Liver (tissue), 3 donors: ENCODE data around the gene SH2D2A.

ENCODE experiments used
- ATF3 ChIP-seq: IDR thresholded peaks from 2 replicates; pipeline ENCODE4 v1.6.1; 2016; ENCODE audit warnings: antibody characterized with exemption
- CTCF ChIP-seq: fragments of 150-350 bp; IDR thresholded peaks from 2 replicates; pipeline ENCODE4 v1.5.1; 2017; ENCODE audit warnings: improper control_type of control experiment, low read depth, low read length; ENCODE audit not compliant: missing input control
- EGR1 ChIP-seq, 2 donors: IDR thresholded peaks; 2 replicates each; pipeline ENCODE4 v1.6.1; 2016 to 2018; ENCODE audit warnings: antibody characterized with exemption in 2 of 2, low read depth in 2 of 2
- FOXA1 ChIP-seq: IDR thresholded peaks from 2 replicates; pipeline ENCODE4 v1.6.1; 2016; ENCODE audit warnings: antibody characterized with exemption
- GABPA ChIP-seq, 2 donors: IDR thresholded peaks in 1 of 2; conservative IDR thresholded peaks in 1 of 2; 2 replicates each; pipeline ENCODE4 v1.6.1; 2016; ENCODE audit warnings: antibody characterized with exemption in 2 of 2, mild to moderate bottlenecking in 1 of 2, moderate library complexity in 1 of 2
- HNF4G ChIP-seq: IDR thresholded peaks from 2 replicates; pipeline ENCODE4 v1.6.1; 2016; ENCODE audit warnings: antibody characterized with exemption
- JUND ChIP-seq, 2 donors: IDR thresholded peaks; 2 replicates each; pipeline ENCODE4 v1.6.1; 2016; ENCODE audit warnings: antibody characterized with exemption in 2 of 2
- MAX ChIP-seq: IDR thresholded peaks from 2 replicates; pipeline ENCODE4 v1.6.1; 2016; ENCODE audit warnings: antibody characterized with exemption
- NR2F2 ChIP-seq: IDR thresholded peaks from 2 replicates; pipeline ENCODE4 v1.6.1; 2016; ENCODE audit warnings: antibody characterized with exemption
- RAD21 ChIP-seq, 2 donors: IDR thresholded peaks; 2 replicates each; pipeline ENCODE4 v1.6.1; 2016; ENCODE audit warnings: antibody characterized with exemption in 2 of 2, mild to moderate bottlenecking in 2 of 2
- REST ChIP-seq: IDR thresholded peaks from 2 replicates; pipeline ENCODE4 v1.6.1; 2016; ENCODE audit warnings: antibody characterized with exemption, mild to moderate bottlenecking
- RXRA ChIP-seq, 2 donors: IDR thresholded peaks; 2 replicates each; pipeline ENCODE4 v1.6.1; 2017 to 2018; ENCODE audit warnings: antibody characterized with exemption in 2 of 2, mild to moderate bottlenecking in 1 of 2
- SP1 ChIP-seq: IDR thresholded peaks from 2 replicates; pipeline ENCODE4 v1.6.1; 2018; ENCODE audit warnings: antibody characterized with exemption, mild to moderate bottlenecking
- TAF1 ChIP-seq: conservative IDR thresholded peaks from 2 replicates; pipeline ENCODE4 v1.6.1; 2016; ENCODE audit warnings: antibody characterized with exemption, mild to moderate bottlenecking
- donor health status: healthy.
- donor health status: healthy.

- TF ChIP-seq NR2F2 (no peak), CTCF (no peak), JUND (IDR thresholded peaks at IDR 0.05) (no peak), REST (no peak), MAX (no peak), TAF1 (no peak), RAD21 (IDR thresholded peaks at IDR 0.05) (no peak), SP1 (no peak), ATF3 (no peak), HNF4G (no peak), RXRA (IDR thresholded peaks at IDR 0.05) (no peak), GABPA (IDR thresholded peaks at IDR 0.05 in 1 of 2, conservative IDR thresholded peaks at IDR 0.05 in 1 of 2) (no peak), EGR1 (IDR thresholded peaks at IDR 0.05; ENCODE audit: low read depth in 2 of 2) (no peak), FOXA1 (no peak)
These were observed 35.2 kb upstream of the SH2D2A start for GRCh38 chr1:156851779-156852417.
